Omental fat pad (tissue), 4 donors: ENCODE data around the gene CLNK. TPM values are rescaled to one million over a fixed set of nuclear protein-coding genes. Genes with fewer than 3 reads are reported as not detected.

ENCODE experiments used
- ATAC-seq: fragments of 150-250 bp; one replicate; pipeline ENCODE4 v1.9.1; 2016; ENCODE audit warnings: mild to moderate bottlenecking, moderate library complexity; ENCODE audit not compliant: low FRiP score
- DNase-seq: peaks from one replicate; pipeline ENCODE4 v3.0.0-alpha.2; 2019; ENCODE audit warnings: low spot score
- total RNA-seq, 4 donors: library from RNA; depleted of rRNA; stranded (reverse); fragments of >200 nt; gene quantifications; one replicate each; pipeline ENCODE4 v1.1.0, GENCODE V29; 2016
- TF ChIP-seq, protein P1 (sequence below), 3 donors: fragments of 450-650 bp; IDR thresholded peaks; one replicate each; pipeline ENCODE4 v1.5.1; 2016 to 2017; ENCODE audit warnings: antibody characterized with exemption in 3 of 3, mild to moderate bottlenecking in 3 of 3, moderate library complexity in 2 of 3

The CLNK gene
- total RNA-seq, 4 donors from 2014 or later = not detected

DNA sequence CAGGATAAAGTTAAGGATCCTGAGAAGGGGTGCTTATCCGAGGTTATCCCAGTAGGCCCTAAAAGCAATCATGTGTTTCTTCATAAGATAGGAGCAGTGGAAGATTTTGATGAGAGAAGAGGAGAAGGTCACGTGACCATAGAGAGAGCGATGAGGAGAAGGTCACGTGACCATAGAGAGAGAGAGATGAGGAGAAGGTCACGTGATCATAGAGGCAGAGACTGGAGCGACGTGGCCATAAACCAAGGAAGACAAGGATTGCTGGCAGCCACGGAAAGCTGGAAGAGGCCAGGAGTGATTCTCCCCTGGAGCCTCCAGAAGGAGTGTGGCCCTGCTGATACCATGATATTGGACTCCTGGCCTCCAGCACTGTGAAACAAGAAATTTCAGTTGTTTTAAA lies 188.9 kb downstream of the CLNK start:
- TF ChIP-seq, protein P1, sequence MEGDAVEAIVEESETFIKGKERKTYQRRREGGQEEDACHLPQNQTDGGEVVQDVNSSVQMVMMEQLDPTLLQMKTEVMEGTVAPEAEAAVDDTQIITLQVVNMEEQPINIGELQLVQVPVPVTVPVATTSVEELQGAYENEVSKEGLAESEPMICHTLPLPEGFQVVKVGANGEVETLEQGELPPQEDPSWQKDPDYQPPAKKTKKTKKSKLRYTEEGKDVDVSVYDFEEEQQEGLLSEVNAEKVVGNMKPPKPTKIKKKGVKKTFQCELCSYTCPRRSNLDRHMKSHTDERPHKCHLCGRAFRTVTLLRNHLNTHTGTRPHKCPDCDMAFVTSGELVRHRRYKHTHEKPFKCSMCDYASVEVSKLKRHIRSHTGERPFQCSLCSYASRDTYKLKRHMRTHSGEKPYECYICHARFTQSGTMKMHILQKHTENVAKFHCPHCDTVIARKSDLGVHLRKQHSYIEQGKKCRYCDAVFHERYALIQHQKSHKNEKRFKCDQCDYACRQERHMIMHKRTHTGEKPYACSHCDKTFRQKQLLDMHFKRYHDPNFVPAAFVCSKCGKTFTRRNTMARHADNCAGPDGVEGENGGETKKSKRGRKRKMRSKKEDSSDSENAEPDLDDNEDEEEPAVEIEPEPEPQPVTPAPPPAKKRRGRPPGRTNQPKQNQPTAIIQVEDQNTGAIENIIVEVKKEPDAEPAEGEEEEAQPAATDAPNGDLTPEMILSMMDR (IDR thresholded peaks at IDR 0.05) = no peak
- ATAC-seq (no peak), DNase-seq (no peak)

DNA sequence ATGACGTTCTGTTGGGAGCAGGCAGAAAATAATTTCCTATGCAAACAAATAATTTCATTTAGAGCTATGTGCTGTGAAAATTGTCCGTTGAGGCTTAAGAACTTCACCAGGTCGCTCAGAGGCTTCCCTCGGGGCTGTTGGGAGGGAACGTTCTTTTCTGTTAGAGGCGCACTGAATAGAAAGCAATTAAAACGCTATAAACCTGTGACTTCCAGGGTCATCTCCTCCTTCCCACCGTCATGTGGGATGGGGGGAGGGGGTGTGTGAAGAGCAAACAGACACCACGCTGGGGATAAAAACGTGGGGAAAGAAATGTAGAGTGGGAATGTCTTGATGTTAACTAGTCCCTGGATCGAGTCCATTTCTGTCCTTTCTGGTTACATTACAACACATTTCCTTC lies 192.1 kb downstream of the CLNK start:
- DNase-seq (no peak), ATAC-seq (no peak)
- TF ChIP-seq, protein P1 (IDR thresholded peaks at IDR 0.05) = no peak

DNA sequence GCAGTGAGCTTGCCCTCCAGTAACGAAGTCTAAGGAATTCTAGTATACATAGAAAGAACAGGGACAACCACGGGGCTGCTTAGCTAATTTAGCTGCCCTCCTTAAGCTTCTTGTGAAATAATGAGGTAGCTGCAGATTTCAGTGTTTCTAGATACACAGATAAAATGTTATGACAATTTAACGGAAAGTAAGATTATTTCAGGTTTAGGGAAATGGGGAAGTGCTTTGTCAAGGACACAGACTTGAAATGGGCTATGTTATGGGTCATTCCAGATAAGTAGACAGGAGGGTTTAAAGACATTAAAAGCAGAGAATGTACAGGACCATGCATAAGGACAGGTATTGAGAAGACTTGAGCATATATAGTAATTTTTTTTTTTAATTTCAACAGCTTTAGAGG lies 193.2 kb downstream of the CLNK start:
- DNase-seq = no peak
- TF ChIP-seq, protein P1 (IDR thresholded peaks at IDR 0.05) = no peak
- no peak for ATAC-seq

DNA sequence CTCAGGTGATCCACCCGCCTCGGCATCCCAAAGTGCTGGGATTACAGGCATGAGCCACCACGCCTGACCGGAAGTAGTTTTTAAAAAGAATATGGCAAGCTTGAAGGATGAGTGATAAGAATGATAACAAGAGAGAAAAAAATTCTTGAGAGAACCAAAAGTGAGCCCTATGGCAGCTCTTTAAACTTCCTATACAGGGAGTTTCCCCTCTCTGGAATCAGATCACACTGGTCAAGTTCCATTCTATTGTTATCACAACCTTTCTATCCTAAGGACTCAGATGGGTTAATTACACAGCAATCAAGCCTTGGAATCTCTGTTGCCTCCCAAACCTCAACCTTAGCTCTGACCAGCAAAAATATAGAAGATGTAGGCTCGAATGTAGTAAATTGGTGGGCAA lies 193.6 kb downstream of the CLNK start:
- DNase-seq = no peak
- no peak for ATAC-seq
- TF ChIP-seq, protein P1 (IDR thresholded peaks at IDR 0.05) = no peak

DNA sequence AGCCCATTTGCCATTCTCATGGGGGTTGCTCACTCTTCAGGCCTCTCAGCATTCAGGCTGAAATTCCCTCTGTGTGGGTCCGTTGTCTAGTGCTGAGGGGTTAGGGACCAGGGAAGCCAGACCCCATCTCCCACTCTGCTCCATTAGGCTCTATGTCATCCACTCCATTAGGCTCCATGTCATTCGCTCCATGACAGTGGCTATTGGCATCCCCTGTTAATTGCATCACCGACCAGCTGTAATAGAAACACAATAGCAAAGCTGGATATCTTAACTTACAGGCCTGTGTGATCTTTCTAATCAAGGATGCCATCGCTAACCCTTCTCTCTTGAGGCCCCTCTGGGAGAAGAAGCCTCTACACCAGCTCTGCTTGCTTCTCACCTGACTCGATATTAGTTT lies 201.7 kb downstream of the CLNK start:
- no peak for DNase-seq
- TF ChIP-seq, protein P1 (IDR thresholded peaks at IDR 0.05) = no peak
- no peak for ATAC-seq

DNA sequence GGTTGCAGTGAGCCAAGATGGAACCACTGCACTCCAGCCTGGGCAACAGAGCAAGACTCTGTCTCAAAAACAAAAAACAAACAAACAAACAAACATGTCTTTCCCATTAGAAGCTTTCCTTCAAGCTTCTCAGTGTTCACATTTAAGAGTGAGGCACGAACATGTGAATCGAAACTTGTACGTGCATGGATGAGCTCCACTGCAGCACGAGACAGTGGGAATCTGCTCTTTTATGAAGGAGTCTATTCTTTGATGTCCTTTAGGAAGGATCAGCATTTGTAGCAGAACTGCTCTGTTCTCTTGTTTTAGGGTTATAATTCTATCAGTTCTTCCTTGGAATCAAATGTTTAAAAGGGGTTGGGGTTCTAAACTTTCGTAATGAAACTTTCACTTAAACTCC lies 204.0 kb downstream of the CLNK start:
- TF ChIP-seq, protein P1 (IDR thresholded peaks at IDR 0.05) = no peak
- ATAC-seq = no peak
- DNase-seq = no peak

DNA sequence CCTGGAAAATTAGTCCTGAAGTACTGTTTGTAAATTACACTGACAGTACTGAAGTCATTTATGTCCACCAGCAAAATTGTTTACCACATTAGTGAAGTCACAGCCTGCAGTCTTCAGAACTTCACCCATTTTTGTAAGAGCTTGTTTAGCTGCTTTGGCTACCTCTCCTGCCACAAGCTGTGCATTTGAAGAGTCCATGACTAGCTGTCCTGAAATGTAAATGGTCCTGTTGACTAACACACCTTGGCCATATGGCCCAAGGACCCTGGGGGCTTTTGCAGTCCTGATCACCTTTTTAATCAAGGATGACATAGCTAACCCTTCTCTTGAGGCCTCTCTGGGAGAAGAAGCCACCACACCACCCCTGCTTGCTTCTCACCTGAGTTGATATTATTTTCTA lies 205.9 kb downstream of the CLNK start:
- no peak for DNase-seq
- TF ChIP-seq, protein P1 (IDR thresholded peaks at IDR 0.05) = no peak
- ATAC-seq = no peak
